Right atrium auricular region (tissue), 2 donors: Measurements from ENCODE around the gene ZNF93. TPM values are rescaled to one million over a fixed set of nuclear protein-coding genes. Genes with fewer than 3 reads are reported as not detected.
"Not testable (repeated sequence)": the region's sequence is repeated elsewhere in the genome, so short reads cannot be mapped to it uniquely, and the experiment has no call there.

Experiments
- DNase-seq: peaks from one replicate; pipeline ENCODE4 v3.0.0-alpha.2; 2019; ENCODE audit warnings: low spot score
- H3K27ac ChIP-seq, 2 donors: fragments of 200-600 bp; sonication (generic); 1 replicate in 1 of 2; 2 replicates in 1 of 2; pipeline ENCODE4 v1.5.1; 2016 to 2019
- H3K27me3 ChIP-seq, 2 donors: fragments of 200-600 bp; sonication (generic); one replicate each; pipeline versions ENCODE4 v1.5.1 to v1.6.0; 2017 to 2019
- H3K36me3 ChIP-seq: fragments of 200-600 bp; sonication (generic); one replicate; pipeline ENCODE4 v1.5.1; 2016
- H3K4me1 ChIP-seq, 2 donors: fragments of 200-600 bp; sonication (generic); one replicate each; pipeline versions ENCODE4 v1.5.1 to v1.6.0; 2017 to 2019
- H3K4me3 ChIP-seq, 2 donors: fragments of 200-600 bp; sonication (generic); 1 replicate in 1 of 2; 2 replicates in 1 of 2; pipeline ENCODE4 v1.5.1; 2017 to 2019; ENCODE audit warnings: mild to moderate bottlenecking in 1 of 2, moderate library complexity in 1 of 2
- H3K9me3 ChIP-seq, 2 donors: fragments of 200-600 bp; sonication (generic); one replicate each; pipeline ENCODE4 v1.5.1; 2019
- total RNA-seq, 2 donors: library from RNA; depleted of rRNA; stranded (reverse); fragments of >200 nt; gene quantifications; one replicate each; pipeline ENCODE4 v1.1.0, GENCODE V29; 2016
- TF ChIP-seq, protein P1 (sequence below), 2 donors: fragments of 200-600 bp; sonication (generic); IDR thresholded peaks; one replicate each; pipeline ENCODE4 v1.5.1; 2019; ENCODE audit warnings: antibody characterized with exemption in 2 of 2

Gene ZNF93
- 1 to 10 TPM; 1.7 to 4.0 TPM for total RNA-seq

GRCh38 chr19:19900729-19901444 is at the start of gene ZNF93:
Gene ZNF93 (plus strand): TSS chr19:19900946. CDS start chr19:19901089, 143 bp downstream.
- peak; percentile 99 for DNase-seq
- Histone ChIP-seq H3K27me3 (no peaks in the 10 kb centered on the region), H3K9me3 (peaks cover 0 to 10% of the 10 kb centered on the region in 2 donors), H3K36me3 (no peaks in the 10 kb centered on the region), H3K4me3 (peak within 1 kb of the TSS; percentile 57 to 77), H3K27ac (peak within 1 kb of the TSS; percentile 86 to 89), H3K4me1 (peaks cover 0 to 7% of the 10 kb centered on the region in 2 donors)
- TF ChIP-seq, protein P1, sequence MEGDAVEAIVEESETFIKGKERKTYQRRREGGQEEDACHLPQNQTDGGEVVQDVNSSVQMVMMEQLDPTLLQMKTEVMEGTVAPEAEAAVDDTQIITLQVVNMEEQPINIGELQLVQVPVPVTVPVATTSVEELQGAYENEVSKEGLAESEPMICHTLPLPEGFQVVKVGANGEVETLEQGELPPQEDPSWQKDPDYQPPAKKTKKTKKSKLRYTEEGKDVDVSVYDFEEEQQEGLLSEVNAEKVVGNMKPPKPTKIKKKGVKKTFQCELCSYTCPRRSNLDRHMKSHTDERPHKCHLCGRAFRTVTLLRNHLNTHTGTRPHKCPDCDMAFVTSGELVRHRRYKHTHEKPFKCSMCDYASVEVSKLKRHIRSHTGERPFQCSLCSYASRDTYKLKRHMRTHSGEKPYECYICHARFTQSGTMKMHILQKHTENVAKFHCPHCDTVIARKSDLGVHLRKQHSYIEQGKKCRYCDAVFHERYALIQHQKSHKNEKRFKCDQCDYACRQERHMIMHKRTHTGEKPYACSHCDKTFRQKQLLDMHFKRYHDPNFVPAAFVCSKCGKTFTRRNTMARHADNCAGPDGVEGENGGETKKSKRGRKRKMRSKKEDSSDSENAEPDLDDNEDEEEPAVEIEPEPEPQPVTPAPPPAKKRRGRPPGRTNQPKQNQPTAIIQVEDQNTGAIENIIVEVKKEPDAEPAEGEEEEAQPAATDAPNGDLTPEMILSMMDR (IDR thresholded peaks at IDR 0.05): no peak

DNA sequence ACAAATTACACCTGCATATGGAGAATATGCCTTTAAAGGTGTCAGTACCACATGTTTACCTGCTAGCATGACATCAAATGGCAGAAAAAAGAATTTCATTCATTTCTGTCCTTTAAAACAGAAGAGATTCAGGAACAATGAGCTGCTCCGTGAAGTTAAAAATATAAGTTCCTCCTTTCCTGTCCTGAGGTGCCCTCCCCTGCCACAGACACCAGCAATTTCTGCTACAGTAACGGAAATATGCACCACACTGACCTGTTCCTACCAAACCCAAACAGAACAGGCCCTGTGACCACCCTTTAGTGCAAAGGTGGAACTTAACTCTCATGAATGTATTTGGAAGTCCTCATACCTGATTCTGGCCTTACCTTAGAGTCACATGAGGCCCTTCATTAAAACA is 49.0 kb upstream of the ZNF93 start:
- H3K9me3 ChIP-seq, H3K4me3 ChIP-seq, H3K27ac ChIP-seq, H3K36me3 ChIP-seq, H3K27me3 ChIP-seq, DNase-seq, H3K4me1 ChIP-seq: not testable (repeated sequence)

- no peaks in the 10 kb centered on the region for H3K27me3 ChIP-seq
- DNase-seq: no peak
- no peaks in the 10 kb centered on the region for H3K4me1 ChIP-seq
- H3K4me3 ChIP-seq: no peak overlapping the region
- H3K27ac ChIP-seq: no peak overlapping the region
- no peaks in the 10 kb centered on the region for H3K36me3 ChIP-seq
- no peaks in the 10 kb centered on the region for H3K9me3 ChIP-seq
- TF ChIP-seq, protein P1 (IDR thresholded peaks at IDR 0.05): no peak
Measured at GRCh38 chr19:19858751-19859150, 42.0 kb upstream of the ZNF93 start.

DNA sequence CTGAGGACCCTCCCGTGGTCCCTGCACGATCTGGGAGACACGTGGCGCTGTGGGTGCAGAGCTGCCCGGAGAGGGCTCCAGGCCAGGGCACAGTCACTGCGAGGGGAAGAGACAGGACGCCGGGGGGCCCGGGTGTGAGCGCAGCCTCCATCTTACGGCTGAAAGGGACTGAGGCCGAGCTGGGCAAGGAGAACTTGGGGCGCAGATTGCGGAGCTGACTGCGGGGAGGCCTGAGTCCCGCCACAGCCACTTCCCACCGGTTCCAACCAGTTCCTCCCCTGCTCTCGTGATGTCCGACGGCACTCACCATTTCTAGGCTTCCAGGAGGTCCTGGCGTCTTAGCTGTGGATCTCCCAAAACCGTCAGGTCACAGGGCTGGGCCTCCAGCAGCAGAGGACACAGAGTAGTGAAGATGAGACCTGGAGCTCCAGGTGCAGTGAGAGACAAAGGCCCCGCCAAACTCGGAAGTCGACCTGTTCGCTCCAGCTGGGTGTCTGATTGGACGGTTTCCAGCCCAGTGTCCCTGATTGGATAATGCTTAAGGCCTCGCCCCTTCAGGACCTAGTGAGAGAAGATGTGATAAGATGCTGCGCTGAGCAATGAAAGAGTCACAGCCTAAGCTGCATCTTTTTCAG is 39.9 kb upstream of the ZNF93 start:
- TF ChIP-seq, protein P1 (IDR thresholded peaks at IDR 0.05): no peak
- Histone ChIP-seq H3K27me3 (no peaks in the 10 kb centered on the region), H3K9me3 (no peaks in the 10 kb centered on the region), H3K36me3 (no peaks in the 10 kb centered on the region), H3K4me1 (no peaks in the 10 kb centered on the region), H3K4me3 (peak overlapping the region in 1 of 2 donors; percentile 31), H3K27ac (no peak overlapping the region)
- DNase-seq: no peak

GRCh38 chr19:19865750-19866610 is 34.8 kb upstream of the ZNF93 start, which contains the start of gene ZNF253:
Gene ZNF253 (plus strand): TSS chr19:19865882. CDS start chr19:19865997, 115 bp downstream.
- H3K27ac ChIP-seq: peak within 1 kb of the TSS; percentile 92 to 93
- H3K4me3 ChIP-seq: peak within 1 kb of the TSS; percentile 78 to 82
- no peaks in the 10 kb centered on the region for H3K27me3 ChIP-seq
- H3K36me3 ChIP-seq: no peaks in the 10 kb centered on the region
- TF ChIP-seq, protein P1 (IDR thresholded peaks at IDR 0.05): no peak
- no peaks in the 10 kb centered on the region for H3K9me3 ChIP-seq
- DNase-seq: peak; percentile 99
- peaks cover 0 to 24% of the 10 kb centered on the region in 2 donors for H3K4me1 ChIP-seq
